SK-N-SH (cell line): ENCODE results near the gene RUVBL1. TPM values are rescaled to one million over a fixed set of nuclear protein-coding genes. Genes with fewer than 3 reads are reported as not detected.

Experiments
- CTCF ChIA-PET: fragments of 300-600, 350-600 bp; formaldehyde crosslinking; extraction: SDS; loops from one replicate; lab custom pipeline; 2021; lab: Yijun Ruan, JAX
- POLR2A ChIA-PET: fragments of 350-600 bp; sonication (Branson Sonifier 250); formaldehyde crosslinking; extraction: SDS; loops from one replicate; lab custom pipeline; 2020; ENCODE audit warnings: antibody characterized with exemption, inconsistent platforms; lab: Yijun Ruan, JAX
- DNase-seq: peaks from one replicate; pipeline ENCODE4 v3.0.0; 2012
- H2AFZ ChIP-seq: fragments of 200-600 bp; sonication (generic); 2 replicates; pipeline ENCODE4 v1.8.1; 2016; ENCODE audit warnings: antibody characterized with exemption, mild to moderate bottlenecking, low read depth
- H3F3A ChIP-seq: fragments of 200-600 bp; sonication (generic); replicated peaks from 2 replicates; pipeline ENCODE3; 2016; ENCODE audit warnings: antibody characterized with exemption, mild to moderate bottlenecking; ENCODE audit not compliant: insufficient read depth
- H3K27ac ChIP-seq, 2 experiments: fragments of 200-500 bp in 1 of 2; fragments of 200-600 bp in 1 of 2; sonication (Bioruptor generic) in 1 of 2; sonication (generic), shearing (Covaris generic) in 1 of 2; 2 replicates each; pipeline versions ENCODE4 v1.5.1 to v1.6.1; 2014 to 2016; ENCODE audit warnings: low read depth in 2 of 2, inconsistent platforms in 1 of 2, low read length in 1 of 2, mild to moderate bottlenecking in 1 of 2, mixed read lengths in 1 of 2
- H3K27me3 ChIP-seq: fragments of 200-600 bp; sonication (generic), shearing (Covaris generic); 2 replicates; pipeline ENCODE4 v1.6.1; 2016; ENCODE audit warnings: mixed run types; ENCODE audit not compliant: insufficient read depth
- H3K36me3 ChIP-seq, 2 experiments: fragments of 200-500 bp in 1 of 2; fragments of 200-600 bp in 1 of 2; sonication (Bioruptor generic) in 1 of 2; sonication (generic) in 1 of 2; replicated peaks in 1 of 2; 2 replicates each; pipeline versions ENCODE3 to v1.5.1; 2014 to 2016; ENCODE audit warnings: low read length in 1 of 2, mild to moderate bottlenecking in 1 of 2; ENCODE audit not compliant: insufficient read depth in 2 of 2, control insufficient read depth in 1 of 2
- H3K4me1 ChIP-seq, 2 experiments: fragments of 200-500 bp in 1 of 2; fragments of 200-600 bp in 1 of 2; sonication (Bioruptor generic) in 1 of 2; sonication (generic), shearing (Covaris generic) in 1 of 2; 2 replicates each; pipeline versions ENCODE4 v1.5.1 to v1.6.1; 2014 to 2016; ENCODE audit warnings: low read depth in 1 of 2, low read length in 1 of 2, mixed run types in 1 of 2; ENCODE audit not compliant: insufficient read depth in 2 of 2, control insufficient read depth in 1 of 2
- H3K4me2 ChIP-seq: fragments of 200-600 bp; sonication (generic), shearing (Covaris generic); 2 replicates; pipeline ENCODE4 v1.6.1; 2017; ENCODE audit warnings: mixed run types
- H3K4me3 ChIP-seq, 2 experiments: fragments of 200-500 bp in 1 of 2; fragments of 200-600 bp in 1 of 2; sonication (Bioruptor generic) in 1 of 2; sonication (generic), shearing (Covaris generic) in 1 of 2; 2 replicates each; pipeline versions ENCODE4 v1.5.1 to v1.8.1; 2014 to 2016; ENCODE audit warnings: low read depth in 2 of 2, inconsistent platforms in 1 of 2, low read length in 1 of 2, mild to moderate bottlenecking in 1 of 2, mixed read lengths in 1 of 2, moderate library complexity in 1 of 2
- H3K79me2 ChIP-seq: fragments of 200-600 bp; sonication (generic); 2 replicates; pipeline ENCODE4 v1.8.1; 2017; ENCODE audit warnings: mild to moderate bottlenecking; ENCODE audit not compliant: insufficient read depth
- H3K9ac ChIP-seq: fragments of 200-600 bp; sonication (generic); 2 replicates; pipeline ENCODE4 v1.6.1; 2017; ENCODE audit warnings: mixed run types
- H3K9me2 ChIP-seq: fragments of 200-600 bp; sonication (generic); 2 replicates; pipeline ENCODE4 v1.6.1; 2017; ENCODE audit warnings: mixed run types
- H3K9me3 ChIP-seq: fragments of 200-600 bp; sonication (generic); 2 replicates; pipeline ENCODE4 v1.6.1; 2017; ENCODE audit warnings: mixed run types, mild to moderate bottlenecking, moderate library complexity
- H4K20me1 ChIP-seq: fragments of 200-600 bp; sonication (generic); 2 replicates; pipeline ENCODE4 v1.6.1; 2017; ENCODE audit warnings: mild to moderate bottlenecking, mixed run types; ENCODE audit not compliant: insufficient read depth
- CHD2 ChIP-seq: fragments of 150-350 bp; IDR thresholded peaks from 2 replicates; pipeline ENCODE4 v1.6.1; 2018; ENCODE audit warnings: low read length; ENCODE audit not compliant: partially characterized antibody
- FOSL2 ChIP-seq: IDR thresholded peaks from 2 replicates; pipeline ENCODE4 v1.4.0; 2012; ENCODE audit warnings: low read depth, mild to moderate bottlenecking, moderate library complexity, borderline replicate concordance
- GATA2 ChIP-seq: sonication (generic); formaldehyde crosslinking; IDR thresholded peaks from 2 replicates; pipeline ENCODE4 v1.5.0; 2020; ENCODE audit warnings: mild to moderate bottlenecking, missing genetic modification reagents
- MEF2A ChIP-seq: IDR thresholded peaks from 2 replicates; pipeline ENCODE4 v1.4.0; 2012; ENCODE audit warnings: low read depth, borderline replicate concordance
- NFIC ChIP-seq: IDR thresholded peaks from 2 replicates; pipeline ENCODE4 v1.4.0; 2012; ENCODE audit warnings: borderline replicate concordance
- NRF1 ChIP-seq: IDR thresholded peaks from 2 replicates; pipeline ENCODE4 v1.6.1; 2012; ENCODE audit warnings: low read depth, mild to moderate bottlenecking, low read length
- PBX3 ChIP-seq: IDR thresholded peaks from 2 replicates; pipeline ENCODE4; 2012
- POLR2AphosphoS5 ChIP-seq: IDR thresholded peaks from 2 replicates; pipeline ENCODE4 v1.6.1; 2012; ENCODE audit warnings: low read depth, low read length
- RXRA ChIP-seq: IDR thresholded peaks from 2 replicates; pipeline ENCODE4 v1.4.0; 2012; ENCODE audit warnings: low read depth, mild to moderate bottlenecking, borderline replicate concordance
- TAF1 ChIP-seq: IDR thresholded peaks from 2 replicates; pipeline ENCODE4 v1.6.1; 2012; ENCODE audit warnings: low read depth, mild to moderate bottlenecking, low read length, moderate library complexity, borderline replicate concordance
- TCF12 ChIP-seq: IDR thresholded peaks from 2 replicates; pipeline ENCODE4 v1.4.0; 2012
- ZBTB33 ChIP-seq: IDR thresholded peaks from 2 replicates; pipeline ENCODE4 v1.4.0; 2012; ENCODE audit warnings: low read depth, borderline replicate concordance
- WGBS: methylation state at CpG from one replicate; pipeline ENCODE4 v1.1.6; 2017; ENCODE audit warnings: low lambda C conversion rate; 5-methylcytosine and 5-hydroxymethylcytosine counted together
- polyA plus RNA-seq, 3 experiments: library from polyadenylated mRNA; depleted of rRNA; stranded (reverse); fragments of >200 nt; gene quantifications; 2 replicates each; pipeline ENCODE4 v1.2.3, GENCODE V29; 2012
- TF ChIP-seq, protein P1 (sequence below): IDR thresholded peaks from 2 replicates; pipeline ENCODE4 v1.6.1; 2012; ENCODE audit warnings: mild to moderate bottlenecking, low read depth, low read length, moderate library complexity

The RUVBL1 gene
- polyA plus RNA-seq, 1 of the 3 experiments (the other 2 are of a cell fraction): 140 TPM

GRCh38 chr3:128145279-128145678, 21.7 kb upstream of the RUVBL1 start (continued):
- no peak for TF ChIP-seq POLR2AphosphoS5

GRCh38 chr3:128144512-128145187, 21.0 kb upstream of the RUVBL1 start:
- no peaks in the 10 kb centered on the region for H3F3A ChIP-seq
- no peaks in the 10 kb centered on the region for H4K20me1 ChIP-seq
- no peak overlapping the region for H2AFZ ChIP-seq
- POLR2A ChIA-PET: no interaction called here
- TF ChIP-seq TCF12: no peak
- TF ChIP-seq GATA2 (CRISPR knock-in tag): no peak
- no peak for TF ChIP-seq RXRA
- no peak for TF ChIP-seq PBX3
- TF ChIP-seq FOSL2: no peak
- no peak for TF ChIP-seq MEF2A
- no peak for TF ChIP-seq CHD2
- TF ChIP-seq, protein P1, sequence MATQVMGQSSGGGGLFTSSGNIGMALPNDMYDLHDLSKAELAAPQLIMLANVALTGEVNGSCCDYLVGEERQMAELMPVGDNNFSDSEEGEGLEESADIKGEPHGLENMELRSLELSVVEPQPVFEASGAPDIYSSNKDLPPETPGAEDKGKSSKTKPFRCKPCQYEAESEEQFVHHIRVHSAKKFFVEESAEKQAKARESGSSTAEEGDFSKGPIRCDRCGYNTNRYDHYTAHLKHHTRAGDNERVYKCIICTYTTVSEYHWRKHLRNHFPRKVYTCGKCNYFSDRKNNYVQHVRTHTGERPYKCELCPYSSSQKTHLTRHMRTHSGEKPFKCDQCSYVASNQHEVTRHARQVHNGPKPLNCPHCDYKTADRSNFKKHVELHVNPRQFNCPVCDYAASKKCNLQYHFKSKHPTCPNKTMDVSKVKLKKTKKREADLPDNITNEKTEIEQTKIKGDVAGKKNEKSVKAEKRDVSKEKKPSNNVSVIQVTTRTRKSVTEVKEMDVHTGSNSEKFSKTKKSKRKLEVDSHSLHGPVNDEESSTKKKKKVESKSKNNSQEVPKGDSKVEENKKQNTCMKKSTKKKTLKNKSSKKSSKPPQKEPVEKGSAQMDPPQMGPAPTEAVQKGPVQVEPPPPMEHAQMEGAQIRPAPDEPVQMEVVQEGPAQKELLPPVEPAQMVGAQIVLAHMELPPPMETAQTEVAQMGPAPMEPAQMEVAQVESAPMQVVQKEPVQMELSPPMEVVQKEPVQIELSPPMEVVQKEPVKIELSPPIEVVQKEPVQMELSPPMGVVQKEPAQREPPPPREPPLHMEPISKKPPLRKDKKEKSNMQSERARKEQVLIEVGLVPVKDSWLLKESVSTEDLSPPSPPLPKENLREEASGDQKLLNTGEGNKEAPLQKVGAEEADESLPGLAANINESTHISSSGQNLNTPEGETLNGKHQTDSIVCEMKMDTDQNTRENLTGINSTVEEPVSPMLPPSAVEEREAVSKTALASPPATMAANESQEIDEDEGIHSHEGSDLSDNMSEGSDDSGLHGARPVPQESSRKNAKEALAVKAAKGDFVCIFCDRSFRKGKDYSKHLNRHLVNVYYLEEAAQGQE: no peak
- no peak for TF ChIP-seq NFIC
- TF ChIP-seq POLR2AphosphoS5: no peak
- TF ChIP-seq TAF1: no peak
- TF ChIP-seq ZBTB33: no peak
- TF ChIP-seq NRF1: no peak
- CTCF ChIA-PET: interaction anchor here (1.0 to 2.2 kb wide), 3 partner anchors 8 to 49 kb away, joined by 3 to 12 read pairs (median 7); partner anchors contain the start of gene EEFSEC
- WGBS: 71% methylated on average over 5 of the region's 5 CpGs
- H3K9me2 ChIP-seq: no peaks in the 10 kb centered on the region
- DNase-seq: no peak
- H3K4me3 ChIP-seq: no peak overlapping the region
- peaks cover 0 to 5% of the 10 kb centered on the region in 2 experiments; a peak in 1 of 4 replicates for H3K4me1 ChIP-seq
- no peaks in the 10 kb centered on the region for H3K9me3 ChIP-seq
- no peaks in the 10 kb centered on the region for H3K36me3 ChIP-seq
- H3K79me2 ChIP-seq: no peaks in the 10 kb centered on the region
- no peak overlapping the region for H3K4me2 ChIP-seq
- no peak overlapping the region for H3K27ac ChIP-seq
- H3K9ac ChIP-seq: no peak overlapping the region
- H3K27me3 ChIP-seq: no peaks in the 10 kb centered on the region
